Measurements from ENCODE around the gene DSG4.
"Not testable (repeated sequence)": the region's sequence is repeated elsewhere in the genome, so short reads cannot be mapped to it uniquely, and the experiment has no call there.

DSG4 gene, protein sequence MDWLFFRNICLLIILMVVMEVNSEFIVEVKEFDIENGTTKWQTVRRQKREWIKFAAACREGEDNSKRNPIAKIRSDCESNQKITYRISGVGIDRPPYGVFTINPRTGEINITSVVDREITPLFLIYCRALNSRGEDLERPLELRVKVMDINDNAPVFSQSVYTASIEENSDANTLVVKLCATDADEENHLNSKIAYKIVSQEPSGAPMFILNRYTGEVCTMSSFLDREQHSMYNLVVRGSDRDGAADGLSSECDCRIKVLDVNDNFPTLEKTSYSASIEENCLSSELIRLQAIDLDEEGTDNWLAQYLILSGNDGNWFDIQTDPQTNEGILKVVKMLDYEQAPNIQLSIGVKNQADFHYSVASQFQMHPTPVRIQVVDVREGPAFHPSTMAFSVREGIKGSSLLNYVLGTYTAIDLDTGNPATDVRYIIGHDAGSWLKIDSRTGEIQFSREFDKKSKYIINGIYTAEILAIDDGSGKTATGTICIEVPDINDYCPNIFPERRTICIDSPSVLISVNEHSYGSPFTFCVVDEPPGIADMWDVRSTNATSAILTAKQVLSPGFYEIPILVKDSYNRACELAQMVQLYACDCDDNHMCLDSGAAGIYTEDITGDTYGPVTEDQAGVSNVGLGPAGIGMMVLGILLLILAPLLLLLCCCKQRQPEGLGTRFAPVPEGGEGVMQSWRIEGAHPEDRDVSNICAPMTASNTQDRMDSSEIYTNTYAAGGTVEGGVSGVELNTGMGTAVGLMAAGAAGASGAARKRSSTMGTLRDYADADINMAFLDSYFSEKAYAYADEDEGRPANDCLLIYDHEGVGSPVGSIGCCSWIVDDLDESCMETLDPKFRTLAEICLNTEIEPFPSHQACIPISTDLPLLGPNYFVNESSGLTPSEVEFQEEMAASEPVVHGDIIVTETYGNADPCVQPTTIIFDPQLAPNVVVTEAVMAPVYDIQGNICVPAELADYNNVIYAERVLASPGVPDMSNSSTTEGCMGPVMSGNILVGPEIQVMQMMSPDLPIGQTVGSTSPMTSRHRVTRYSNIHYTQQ

DNA sequence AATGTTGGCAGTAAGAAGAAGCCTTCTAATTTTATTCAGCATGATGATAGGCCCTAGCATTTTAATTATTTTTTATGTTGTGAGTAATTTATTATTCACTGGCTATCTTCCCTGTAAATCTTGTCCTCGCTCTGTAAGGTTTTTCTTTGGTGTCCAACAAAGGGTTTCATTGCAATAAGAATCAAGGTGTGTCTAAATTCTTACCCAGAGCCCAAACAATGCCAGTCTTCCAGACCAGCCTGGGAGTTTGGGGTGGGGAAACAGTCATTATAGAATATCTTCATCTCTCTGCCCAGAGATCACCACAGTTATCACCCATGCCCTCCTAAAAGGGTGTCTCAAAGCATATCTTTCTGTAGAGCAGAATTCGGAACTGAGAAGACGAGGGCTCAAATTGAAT, at the start of gene DSG4:
Gene DSG4 (plus strand): TSS at position 301 of the 400 bp plus-strand sequence. CDS start 135 bp downstream, outside the sequence.
- no peak for DNase-seq

- DNase-seq, result no peak
Observed at GRCh38 chr18:31329787-31330438, 46.7 kb upstream of the DSG4 start.

DNA sequence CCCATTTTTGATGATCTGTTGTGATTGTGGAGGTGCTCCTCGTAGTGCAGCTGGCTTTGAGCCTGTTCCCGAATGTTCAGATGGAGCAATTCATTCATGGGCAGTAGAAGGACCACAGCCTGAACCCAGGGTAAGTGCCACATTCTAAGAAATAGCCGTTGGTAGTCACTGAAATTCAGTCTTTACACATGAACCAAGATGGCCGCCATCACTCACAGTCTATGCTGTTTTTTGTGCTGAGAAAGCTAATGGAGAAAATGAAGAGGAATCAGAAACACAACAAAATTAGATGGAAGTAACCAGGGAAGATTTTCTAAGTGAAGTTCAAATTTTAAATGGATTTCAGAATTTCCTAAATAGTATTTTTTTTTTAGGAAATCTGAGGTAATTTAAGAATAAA, 33.1 kb upstream of the DSG4 start:
- no peak for DNase-seq

DNA sequence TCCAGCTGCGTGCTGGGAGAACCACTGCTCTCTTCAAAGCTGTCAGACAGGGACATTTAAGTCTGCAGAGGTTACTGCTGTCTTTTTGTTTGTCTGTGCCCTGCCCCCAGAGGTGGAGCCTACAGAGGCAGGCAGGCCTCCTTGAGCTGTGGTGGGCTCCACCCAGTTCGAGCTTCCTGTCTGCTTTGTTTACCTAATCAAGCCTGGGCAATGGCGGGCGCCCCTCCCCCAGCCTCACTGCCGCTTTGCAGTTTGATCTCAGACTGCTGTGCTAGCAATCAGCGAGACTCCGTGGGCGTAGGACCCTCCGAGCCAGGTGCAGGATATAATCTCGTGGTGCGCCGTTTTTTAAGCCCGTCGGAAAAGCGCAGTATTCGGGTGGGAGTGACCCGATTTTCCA, 23.2 kb upstream of the DSG4 start:
- DNase-seq, result not testable (repeated sequence)

GRCh38 chr18:31354990-31355389, 21.6 kb upstream of the DSG4 start:
- no peak for DNase-seq

DNA sequence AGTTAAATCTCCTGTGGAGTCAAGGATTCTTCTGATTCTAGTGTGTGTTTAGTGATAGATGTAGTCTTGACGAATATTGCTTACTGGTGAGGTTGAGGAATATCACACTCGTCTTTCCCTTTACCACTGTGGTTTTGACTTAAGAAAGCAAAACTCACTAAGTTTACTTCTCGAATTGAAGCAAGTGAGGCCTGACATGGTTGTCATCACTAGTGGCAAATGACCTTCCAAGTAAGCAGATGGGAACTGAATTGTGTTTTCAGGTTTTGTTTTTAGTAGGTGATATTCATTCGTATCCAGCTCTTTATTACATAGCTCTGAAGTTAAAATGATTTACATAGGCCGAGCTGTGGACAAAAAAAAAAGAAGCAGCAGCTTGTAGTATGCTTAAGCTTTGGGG, 20.6 kb upstream of the DSG4 start:
- no peak for DNase-seq

GRCh38 chr18:31364190-31364589, 12.4 kb upstream of the DSG4 start:
- no peak for DNase-seq

- DNase-seq, result no peak
Observed at GRCh38 chr18:31369478-31369877, 7.1 kb upstream of the DSG4 start.

GRCh38 chr18:31371989-31372388, 4.6 kb upstream of the DSG4 start:
- DNase-seq, result no peak

- no peak for DNase-seq
Observed at GRCh38 chr18:31373641-31374040, 2.9 kb upstream of the DSG4 start.

DNA sequence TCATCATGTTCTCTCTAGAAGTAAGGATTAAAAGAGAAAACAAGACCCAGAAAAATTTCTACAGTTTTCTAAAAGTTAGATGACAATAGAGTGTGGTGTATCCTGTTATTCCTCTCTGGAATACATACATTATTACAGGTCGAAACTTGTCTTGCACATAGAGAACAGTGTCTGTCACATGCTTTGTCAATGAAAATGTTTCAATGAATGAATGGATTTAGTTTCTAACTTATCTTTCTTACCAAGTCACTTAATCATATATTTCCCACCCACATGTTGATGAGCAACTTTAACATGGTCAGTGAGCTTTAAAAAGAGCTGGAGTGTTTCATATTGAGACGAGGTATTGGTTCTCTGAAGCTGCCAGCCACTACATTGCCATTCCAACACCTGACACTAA, 4.3 kb downstream of the DSG4 start:
- DNase-seq, result no peak

DNA sequence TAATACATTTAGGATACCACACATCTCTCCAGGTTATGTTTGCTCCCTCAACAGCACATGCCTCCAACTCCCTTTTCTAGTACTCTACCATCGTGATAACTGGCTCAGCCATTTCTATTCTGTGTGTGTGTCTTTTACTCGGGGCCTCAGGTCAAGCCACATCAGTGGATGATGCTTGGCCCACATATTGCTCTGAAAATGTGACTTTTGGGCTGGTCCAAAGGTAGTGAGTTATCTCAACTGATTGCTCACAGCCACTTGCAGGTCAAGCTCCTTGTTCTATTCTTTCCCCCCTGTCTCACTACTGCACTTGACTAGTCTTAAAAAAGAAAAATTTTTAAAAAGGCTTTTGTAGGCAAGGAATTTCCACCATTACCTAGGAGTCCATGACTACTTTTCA, 5.5 kb downstream of the DSG4 start:
- no peak for DNase-seq

- no peak for DNase-seq
Observed at GRCh38 chr18:31386741-31387140, 10.2 kb downstream of the DSG4 start.

- DNase-seq, result no peak
Observed at GRCh38 chr18:31393286-31393685, 16.7 kb downstream of the DSG4 start.

DNA sequence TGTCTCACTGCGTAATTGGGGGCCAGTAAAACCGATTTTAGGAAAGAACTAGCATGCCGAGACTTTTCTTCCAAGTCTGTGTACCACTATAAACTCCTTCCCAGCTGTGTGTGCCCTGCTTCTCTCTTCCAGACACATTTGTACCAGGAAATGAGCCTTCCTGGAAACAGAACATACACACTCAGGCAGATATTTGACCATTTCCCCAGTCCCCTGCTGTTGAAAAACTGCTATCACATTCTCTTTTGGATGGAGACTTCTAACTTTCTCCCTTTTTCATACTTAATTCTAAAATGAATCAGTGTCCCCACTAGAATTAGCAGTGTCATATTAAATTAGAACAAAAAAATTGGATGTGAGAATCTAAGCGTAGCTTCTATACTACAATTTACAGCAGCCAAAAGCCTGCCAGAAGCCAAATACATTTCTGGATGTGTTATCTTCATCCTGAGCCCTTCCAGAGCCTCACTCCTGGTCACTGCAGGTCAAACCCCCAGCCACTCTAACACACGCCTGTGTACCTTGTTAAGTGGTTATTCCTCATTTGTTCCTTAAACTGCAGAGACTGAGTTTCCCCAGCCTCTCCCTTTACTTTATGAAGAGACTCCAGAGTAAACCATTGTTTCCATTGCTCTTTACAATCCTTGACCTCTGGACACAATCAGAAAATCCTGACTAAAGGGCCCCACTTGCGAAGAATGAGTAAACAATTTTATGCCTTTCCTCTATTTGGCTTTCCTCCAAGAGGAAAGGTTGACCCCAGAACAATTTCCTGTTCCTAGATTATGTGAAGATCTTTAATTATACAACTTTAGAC, 20.4 kb downstream of the DSG4 start:
- no peak for DNase-seq

GRCh38 chr18:31398191-31398590, 21.6 kb downstream of the DSG4 start:
- DNase-seq, result no peak

DNA sequence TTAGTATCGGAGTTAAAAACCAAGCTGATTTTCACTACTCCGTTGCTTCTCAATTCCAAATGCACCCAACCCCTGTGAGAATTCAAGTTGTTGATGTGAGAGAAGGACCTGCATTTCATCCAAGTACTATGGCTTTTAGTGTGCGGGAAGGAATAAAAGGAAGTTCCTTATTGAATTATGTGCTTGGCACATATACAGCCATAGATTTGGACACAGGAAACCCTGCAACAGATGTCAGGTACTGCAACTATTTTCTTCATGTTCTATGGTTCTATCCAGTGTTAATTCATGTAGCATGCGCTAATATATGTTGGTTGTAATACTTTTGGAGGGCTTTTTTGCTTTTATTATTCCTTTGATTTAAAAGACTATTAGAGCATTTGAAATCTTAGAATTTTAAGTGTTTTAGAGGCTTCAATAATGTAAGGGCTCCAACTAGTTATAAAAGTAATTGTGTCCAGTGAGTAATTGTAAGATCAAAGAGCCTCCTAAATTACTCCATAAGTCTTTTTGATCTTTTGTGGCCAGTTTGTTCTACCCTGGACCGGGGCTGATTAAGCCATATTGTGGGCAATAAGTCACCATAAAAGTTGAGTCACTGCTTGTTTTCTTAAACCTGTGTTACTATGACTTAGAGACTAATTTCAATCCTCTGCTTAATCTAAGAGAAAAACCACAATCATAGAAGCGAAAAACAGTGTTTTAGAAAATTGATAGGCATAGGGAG, 22.9 kb downstream of the DSG4 start:
- DNase-seq, result no peak

DNA sequence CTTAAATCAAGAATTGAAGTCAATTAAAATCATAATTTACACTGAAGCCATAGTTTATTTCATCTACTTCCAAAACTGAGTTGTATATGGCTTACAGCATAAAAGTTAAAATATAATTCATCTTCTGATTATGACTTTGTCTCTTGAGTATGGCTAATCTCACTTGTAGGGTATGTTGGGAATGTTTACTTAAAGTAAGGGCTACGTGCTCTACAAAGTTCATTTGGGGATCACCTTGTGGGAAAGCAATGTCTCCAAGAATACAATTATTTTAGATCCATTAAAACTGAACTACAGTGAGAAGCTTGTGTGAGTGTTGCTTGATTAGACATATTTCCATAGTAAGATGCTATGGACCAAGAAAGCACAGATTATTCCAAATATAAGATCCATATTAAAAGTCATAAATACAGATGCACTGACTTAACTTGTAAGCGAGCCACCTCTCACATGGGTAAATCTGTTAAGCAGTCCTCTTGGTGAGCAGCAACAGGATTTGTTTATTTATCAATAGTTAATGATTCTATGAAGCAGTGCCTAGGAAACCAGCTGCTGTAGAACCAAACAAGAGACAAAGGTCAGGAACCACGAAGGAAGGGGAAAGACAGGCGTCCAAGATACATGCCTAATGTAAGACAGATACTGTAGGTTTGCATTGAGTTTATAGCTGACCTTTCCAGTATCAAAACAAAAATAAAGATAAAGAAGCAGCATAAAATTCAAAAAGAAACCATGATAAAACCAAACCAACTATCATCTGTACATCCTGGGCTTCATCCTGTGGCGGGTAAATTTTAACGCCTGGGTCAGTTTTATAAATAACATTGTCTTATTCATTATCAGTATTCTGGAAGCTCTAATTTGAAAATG, 24.8 kb downstream of the DSG4 start:
- no peak for DNase-seq

DNA sequence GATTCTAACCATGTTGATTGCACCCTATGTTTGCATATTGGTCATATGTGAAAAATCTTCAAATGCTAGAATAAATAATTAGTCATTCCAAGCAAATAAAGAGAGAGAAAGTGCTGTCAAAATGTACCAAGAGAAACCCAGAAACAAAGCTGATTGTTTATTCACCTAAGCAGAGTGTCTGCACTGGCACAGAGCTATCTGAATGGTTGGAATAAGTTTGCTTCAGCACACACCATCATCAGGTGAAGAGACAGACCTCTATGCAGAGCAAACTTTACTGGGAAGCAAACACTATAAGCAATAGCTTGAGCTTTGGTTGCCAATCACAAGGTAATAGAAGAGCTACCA, 25.4 kb downstream of the DSG4 start:
- no peak for DNase-seq

DNA sequence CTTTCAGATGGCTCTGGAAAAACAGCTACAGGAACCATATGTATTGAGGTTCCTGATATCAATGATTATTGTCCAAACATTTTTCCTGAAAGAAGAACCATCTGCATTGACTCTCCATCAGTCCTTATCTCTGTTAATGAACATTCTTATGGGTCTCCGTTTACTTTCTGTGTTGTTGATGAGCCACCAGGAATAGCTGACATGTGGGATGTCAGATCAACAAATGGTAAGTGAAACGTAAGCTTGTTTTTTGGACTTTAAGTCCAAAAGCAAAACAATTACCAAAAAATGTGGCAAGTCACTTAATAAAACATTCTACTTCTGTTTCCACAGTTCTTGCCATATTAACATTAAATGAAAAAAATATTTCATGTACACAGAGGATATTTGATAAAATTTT, 26.8 kb downstream of the DSG4 start:
- DNase-seq, result no peak

DNA sequence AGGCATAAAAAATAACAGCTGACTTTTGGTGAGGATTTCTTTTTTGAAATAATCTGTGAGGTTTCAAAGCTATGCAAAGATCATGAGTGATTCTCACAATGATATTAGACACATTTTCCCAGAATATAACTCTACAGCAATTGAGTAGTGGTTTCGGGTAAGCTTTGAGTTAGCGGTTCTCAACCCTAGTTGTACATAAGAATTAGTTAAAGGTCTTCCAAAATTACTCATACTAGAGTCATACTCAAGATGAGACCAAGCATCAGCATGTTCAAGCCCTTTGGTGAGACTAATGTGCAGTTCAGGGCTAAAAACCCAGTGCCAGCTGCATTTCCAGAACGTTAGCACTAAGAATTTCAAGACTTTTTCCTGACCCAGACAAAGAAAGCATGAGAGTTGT, 31.1 kb downstream of the DSG4 start:
- no peak for DNase-seq
